Activated T-helper 17 cell treated with anti-CD3 and anti-CD28 coated beads, Interleukin-2, amount 50 U/mL, for 72 hours (primary cell): Measurements from ENCODE around the gene NFIL3. TPM values are rescaled to one million over a fixed set of nuclear protein-coding genes. Genes with fewer than 3 reads are reported as not detected.

Experiments used
- ATAC-seq: fragments of 150-1000 bp; cut with Tn5 transposase; replicated peaks from 2 replicates; pipeline ENCODE4 v1.10.0; 2021; ENCODE audit warnings: mild to moderate bottlenecking, moderate library complexity
- H3K27ac Mint-ChIP-seq: one replicate; pipeline ENCODE4 v1.8.0; 2022; ENCODE audit warnings: mixed read lengths
- H3K27me3 Mint-ChIP-seq: one replicate; pipeline ENCODE4 v1.8.0; 2022; ENCODE audit warnings: mixed read lengths
- H3K36me3 Mint-ChIP-seq: one replicate; pipeline ENCODE4 v1.8.0; 2022; ENCODE audit warnings: low read depth, mild to moderate bottlenecking, mixed read lengths
- H3K4me1 Mint-ChIP-seq: one replicate; pipeline ENCODE4 v1.8.0; 2022; ENCODE audit warnings: mixed read lengths
- H3K4me3 Mint-ChIP-seq: one replicate; pipeline ENCODE4 v1.8.0; 2022; ENCODE audit warnings: mild to moderate bottlenecking, mixed read lengths
- H3K9me3 Mint-ChIP-seq: one replicate; pipeline ENCODE4 v1.8.0; 2022; ENCODE audit warnings: mixed read lengths
- total RNA-seq, 2 donors: library from RNA; stranded (reverse); gene quantifications; one replicate each; pipeline ENCODE4 v1.2.3, GENCODE V29; 2022

The NFIL3 gene
- total RNA-seq, 2 donors from 2014 or later, result 26.6 to 67.7 TPM

DNA sequence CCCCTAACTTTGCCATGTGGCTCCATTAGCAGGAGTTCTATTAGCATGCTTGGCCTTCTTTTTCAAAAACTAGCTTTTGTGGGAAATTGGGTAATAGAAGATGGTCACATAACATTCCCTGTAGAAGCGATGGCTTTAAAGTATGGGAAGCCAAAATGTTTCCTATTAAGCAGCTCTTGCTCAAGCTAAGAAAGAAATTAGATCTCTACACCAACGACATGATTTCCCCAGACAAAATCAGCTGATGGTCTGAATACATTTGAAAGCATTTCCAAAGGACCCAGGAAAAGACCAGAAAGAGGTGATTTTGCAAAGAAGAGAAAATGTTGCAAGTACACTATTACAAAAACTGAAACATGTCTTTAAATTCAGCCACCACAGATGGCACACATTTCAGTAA lies 4.8 kb upstream of the NFIL3 start:
- H3K4me3 Mint-ChIP-seq, result peak overlapping the region; percentile 26
- no peak overlapping the region for H3K27ac Mint-ChIP-seq
- peaks cover 27% of the 10 kb centered on the region for H3K4me1 Mint-ChIP-seq
- ATAC-seq, result no peak
- no peaks in the 10 kb centered on the region for H3K27me3 Mint-ChIP-seq
- no peaks in the 10 kb centered on the region for H3K9me3 Mint-ChIP-seq
- H3K36me3 Mint-ChIP-seq, result peaks cover 11% of the 10 kb centered on the region

DNA sequence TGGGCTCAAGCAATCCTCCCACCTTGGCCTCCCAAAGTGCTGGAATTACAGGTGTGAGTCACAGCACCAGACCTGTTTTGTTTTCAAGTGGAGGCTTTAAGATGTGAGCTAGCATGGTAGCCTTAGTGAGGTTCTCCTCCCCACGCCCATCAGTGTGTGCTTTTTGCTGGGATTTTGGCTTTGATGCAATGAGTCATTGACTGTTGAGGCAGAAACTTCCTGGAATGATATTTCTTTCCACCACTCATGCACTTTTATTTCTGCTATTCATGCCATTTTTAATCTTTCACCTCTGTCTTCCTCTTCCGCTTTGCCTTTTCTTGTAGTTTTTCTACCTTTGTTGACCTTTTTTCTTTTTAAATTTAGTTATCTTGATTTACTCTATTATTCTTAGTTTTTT lies 4.2 kb upstream of the NFIL3 start:
- Mint-ChIP-seq H3K27ac (no peak overlapping the region), H3K27me3 (no peaks in the 10 kb centered on the region), H3K4me1 (peaks cover 27% of the 10 kb centered on the region), H3K36me3 (peaks cover 16% of the 10 kb centered on the region), H3K4me3 (peak overlapping the region; percentile 26), H3K9me3 (no peaks in the 10 kb centered on the region)
- no peak for ATAC-seq

DNA sequence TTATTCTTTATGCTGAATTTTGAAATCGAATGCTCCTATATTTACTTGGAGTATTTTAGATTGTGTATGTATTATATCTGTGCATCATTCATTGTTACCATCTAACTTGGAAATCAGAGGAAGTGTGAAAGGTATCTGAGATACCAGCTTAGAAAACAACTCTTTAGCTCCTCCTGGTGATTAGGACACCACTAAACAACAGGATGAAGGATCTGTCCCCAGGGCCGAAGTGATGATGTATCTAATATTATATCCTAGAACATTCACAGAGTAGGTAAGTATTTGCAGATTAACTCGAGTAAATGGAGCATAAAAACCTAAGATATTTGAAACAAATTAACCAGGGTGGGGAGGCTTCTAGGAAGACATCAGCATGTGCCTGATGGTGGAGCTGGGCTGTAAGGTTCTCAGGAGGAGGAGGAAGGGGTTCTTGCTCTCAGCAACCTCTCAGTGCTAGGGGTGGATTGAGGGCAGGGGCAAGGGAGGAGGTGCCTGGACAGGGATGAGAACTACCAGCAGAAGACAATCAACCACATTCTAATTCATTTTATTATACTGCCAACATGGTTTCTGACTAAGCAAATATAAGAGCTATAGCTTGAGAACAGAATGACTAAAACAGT lies 2.6 kb upstream of the NFIL3 start:
- H3K4me3 Mint-ChIP-seq, result peak overlapping the region; percentile 99

DNA sequence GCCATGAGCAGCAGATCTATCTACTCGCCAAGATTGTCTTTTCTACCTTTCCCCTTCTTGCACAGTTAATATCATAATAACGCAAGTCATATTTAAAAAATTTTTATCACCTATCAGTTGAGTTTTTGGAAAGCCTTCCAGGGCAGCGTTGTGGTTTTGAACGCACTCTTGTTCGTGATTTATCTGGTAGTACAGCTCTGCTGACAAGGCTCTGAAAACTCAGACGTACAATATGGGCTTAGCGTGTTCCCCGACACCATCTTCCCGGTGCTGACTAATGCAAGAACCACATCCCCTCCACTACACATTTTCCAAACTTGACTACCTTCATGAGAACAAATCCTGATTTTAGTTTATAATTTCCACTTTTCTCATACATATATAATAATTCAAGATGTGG lies 1.6 kb upstream of the NFIL3 start:
- Mint-ChIP-seq H3K4me3 (peak overlapping the region; percentile 99), H3K27ac (peak overlapping the region; percentile 97), H3K27me3 (no peaks in the 10 kb centered on the region), H3K4me1 (peaks cover 35% of the 10 kb centered on the region), H3K9me3 (no peaks in the 10 kb centered on the region), H3K36me3 (peaks cover 38% of the 10 kb centered on the region)
- ATAC-seq, result peak; percentile 12

More for the DNA sequence above, 2.6 kb upstream of the NFIL3 start:
- no peak for ATAC-seq
- peaks cover 33% of the 10 kb centered on the region for H3K4me1 Mint-ChIP-seq
- no peaks in the 10 kb centered on the region for H3K27me3 Mint-ChIP-seq
- no peaks in the 10 kb centered on the region for H3K9me3 Mint-ChIP-seq
- peaks cover 31% of the 10 kb centered on the region for H3K36me3 Mint-ChIP-seq
- peak overlapping the region; percentile 97 for H3K27ac Mint-ChIP-seq

DNA sequence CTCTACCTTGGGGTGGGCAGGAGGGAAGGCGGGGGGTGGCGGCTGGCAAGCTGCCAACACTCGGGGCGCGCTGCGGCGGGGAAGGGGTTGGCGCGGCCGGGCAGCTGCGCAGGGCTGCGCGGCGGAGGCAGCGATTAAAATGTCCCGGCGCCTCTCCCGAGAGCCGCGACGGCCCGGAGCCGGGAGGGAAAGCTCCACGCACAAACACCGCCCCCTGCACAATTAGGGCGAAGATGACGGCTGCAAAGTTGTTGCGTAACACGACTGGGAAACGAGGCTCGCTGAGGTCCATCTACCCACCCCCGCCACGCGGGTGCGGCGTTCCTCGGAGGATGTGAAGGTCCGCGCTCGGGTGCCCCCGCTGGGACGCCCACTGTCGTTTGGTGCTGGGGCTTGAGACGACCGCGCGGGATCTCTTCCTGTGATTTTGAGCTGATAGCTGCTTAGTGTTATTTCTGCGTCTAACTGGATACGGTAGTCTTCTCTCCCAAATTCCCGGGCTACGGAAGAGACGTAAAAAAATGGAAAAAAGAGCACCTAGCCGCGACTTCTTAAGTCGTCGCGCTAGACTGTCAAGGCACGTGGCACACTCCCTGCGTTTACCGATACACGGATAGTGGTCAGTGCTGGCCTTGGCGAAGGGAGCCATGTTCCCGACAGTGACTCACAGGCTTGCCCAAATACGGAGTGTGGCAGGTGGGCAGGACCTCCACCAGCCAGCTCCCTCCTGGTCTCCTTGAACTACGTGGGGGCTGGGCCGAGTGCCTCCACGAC lies 958 bp upstream of the NFIL3 start:
- peaks cover 45% of the 10 kb centered on the region for H3K36me3 Mint-ChIP-seq
- H3K27ac Mint-ChIP-seq, result peak overlapping the region; percentile 97
- H3K4me3 Mint-ChIP-seq, result peak overlapping the region; percentile 99
- no peaks in the 10 kb centered on the region for H3K27me3 Mint-ChIP-seq
- peak; percentile 30 for ATAC-seq
- H3K4me1 Mint-ChIP-seq, result peaks cover 42% of the 10 kb centered on the region
- H3K9me3 Mint-ChIP-seq, result no peaks in the 10 kb centered on the region

DNA sequence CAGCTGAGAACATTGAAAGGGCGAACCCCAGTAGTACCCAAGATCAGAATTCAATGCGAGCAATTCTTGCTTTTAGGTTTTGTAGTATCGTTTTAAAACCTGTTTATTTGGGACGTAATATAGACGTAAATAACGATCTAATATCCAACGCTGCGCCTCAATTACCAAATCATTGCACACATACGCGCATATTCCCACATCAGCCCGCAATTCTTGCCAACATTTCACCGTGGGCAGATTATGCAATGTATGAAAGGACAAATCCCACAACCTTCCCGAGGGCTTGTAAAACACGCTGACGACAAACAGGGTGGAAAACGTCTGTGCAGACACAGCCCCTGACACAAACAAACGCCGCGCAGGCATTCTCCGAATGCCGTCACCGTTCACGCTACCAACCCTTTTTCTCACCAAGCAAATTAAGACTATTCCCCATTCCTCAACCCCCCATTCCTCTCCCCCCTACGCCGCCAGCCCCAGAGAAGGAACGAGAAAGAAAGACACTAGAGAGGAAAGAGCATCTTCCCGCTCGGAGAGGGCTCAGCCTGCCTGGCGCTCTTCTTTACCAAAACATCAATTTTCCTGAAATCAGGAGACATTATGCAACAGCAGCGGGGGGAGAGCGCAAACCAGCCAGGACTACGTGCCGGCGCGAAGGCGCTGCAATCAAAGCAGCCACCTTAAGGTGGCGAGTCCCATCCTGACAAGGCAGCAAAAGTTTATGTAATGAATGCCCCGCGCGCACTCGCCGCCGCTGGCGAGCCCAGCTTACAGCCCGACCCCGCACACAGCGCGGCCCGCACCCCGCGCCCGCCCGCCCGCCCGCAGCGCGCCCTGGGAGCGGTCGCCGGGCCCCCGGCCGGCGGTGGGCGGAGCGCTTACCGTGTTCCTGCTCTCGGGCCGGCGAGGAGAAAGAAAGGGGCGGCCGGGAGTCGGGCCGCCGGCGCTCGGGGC lies 597 bp downstream of the NFIL3 start:
- H3K4me3 Mint-ChIP-seq, result peak overlapping the region; percentile 100
- peak; percentile 20 for ATAC-seq
- H3K36me3 Mint-ChIP-seq, result peaks cover 60% of the 10 kb centered on the region
- no peaks in the 10 kb centered on the region for H3K9me3 Mint-ChIP-seq
- peaks cover 44% of the 10 kb centered on the region for H3K4me1 Mint-ChIP-seq
- H3K27me3 Mint-ChIP-seq, result no peaks in the 10 kb centered on the region
- H3K27ac Mint-ChIP-seq, result peak overlapping the region; percentile 99

DNA sequence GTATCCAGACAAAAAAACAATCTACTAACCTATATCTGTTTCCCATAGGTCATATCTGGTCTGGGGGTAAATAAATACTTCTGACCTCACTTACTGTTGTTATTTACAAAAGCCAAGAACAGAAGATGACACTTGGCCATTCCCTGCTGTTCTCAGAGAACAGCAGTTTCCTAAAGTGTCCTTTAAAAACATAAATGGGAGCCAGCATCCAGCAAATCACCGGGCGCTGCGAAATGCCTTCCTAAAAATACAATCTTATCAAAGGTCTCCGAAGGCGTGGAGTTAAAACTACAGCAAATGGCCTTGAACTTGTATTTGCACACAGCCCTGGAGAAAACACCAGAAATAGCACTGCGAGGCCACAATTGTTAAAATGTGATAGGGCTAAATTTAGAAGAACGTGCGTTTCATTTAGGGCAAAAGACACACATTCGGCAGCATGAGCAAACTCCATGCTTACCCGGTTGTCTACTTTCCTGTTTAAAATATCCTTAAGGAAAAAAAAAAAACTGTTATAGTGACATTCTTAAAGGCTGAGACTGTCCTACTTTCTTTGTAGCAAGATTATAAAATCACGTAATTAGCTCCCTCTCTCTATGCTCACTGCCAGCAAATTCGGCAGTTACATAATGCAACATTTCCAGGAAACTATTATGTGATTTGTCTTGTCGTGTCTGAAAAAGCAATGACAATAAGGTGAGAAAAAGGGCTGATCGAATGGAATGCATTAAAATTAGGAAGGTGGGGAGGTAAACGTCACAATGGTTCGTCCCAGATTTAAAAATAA lies 1.5 kb downstream of the NFIL3 start:
- no peak for ATAC-seq

DNA sequence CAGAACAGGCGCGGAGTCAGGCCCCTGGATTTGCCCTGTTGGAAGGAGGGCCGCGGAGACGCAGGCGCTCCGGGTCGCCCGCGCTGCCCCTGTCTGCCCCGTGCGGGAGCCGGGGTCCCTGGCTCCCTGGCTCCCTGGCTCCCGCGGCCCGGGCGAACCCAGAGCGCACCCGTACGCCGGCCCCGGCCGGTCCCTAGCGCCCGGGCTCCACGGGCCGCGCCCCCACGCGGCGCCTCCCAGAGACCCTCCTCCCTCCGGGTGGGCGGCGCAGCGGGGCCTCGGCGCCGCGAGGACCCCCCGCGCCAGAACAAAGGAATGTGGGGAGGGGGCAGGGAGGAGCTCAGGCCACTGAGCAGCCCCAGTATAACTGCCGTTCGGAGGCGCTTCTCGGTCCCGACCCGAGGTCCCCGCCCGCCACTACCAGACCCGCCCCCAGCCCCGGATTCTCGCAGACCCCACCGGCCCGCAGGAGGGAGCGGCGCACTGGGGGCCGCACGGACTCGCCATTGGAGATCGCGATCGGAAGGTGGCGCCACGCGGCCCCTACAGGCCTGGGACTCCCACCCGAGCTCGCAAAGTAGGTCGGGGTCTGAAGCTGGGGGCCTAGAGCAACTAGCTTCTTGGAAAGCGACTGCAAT lies 2.4 kb downstream of the NFIL3 start:
- Mint-ChIP-seq H3K9me3 (no peaks in the 10 kb centered on the region), H3K27ac (peak overlapping the region; percentile 99), H3K4me3 (peak overlapping the region; percentile 100), H3K27me3 (no peaks in the 10 kb centered on the region), H3K36me3 (peaks cover 70% of the 10 kb centered on the region), H3K4me1 (peaks cover 44% of the 10 kb centered on the region)
- no peak for ATAC-seq

More for the DNA sequence above, 1.5 kb downstream of the NFIL3 start:
- H3K9me3 Mint-ChIP-seq, result no peaks in the 10 kb centered on the region
- H3K4me1 Mint-ChIP-seq, result peaks cover 42% of the 10 kb centered on the region
- no peaks in the 10 kb centered on the region for H3K27me3 Mint-ChIP-seq
- peaks cover 63% of the 10 kb centered on the region for H3K36me3 Mint-ChIP-seq
- peak overlapping the region; percentile 99 for H3K27ac Mint-ChIP-seq
- peak overlapping the region; percentile 100 for H3K4me3 Mint-ChIP-seq

DNA sequence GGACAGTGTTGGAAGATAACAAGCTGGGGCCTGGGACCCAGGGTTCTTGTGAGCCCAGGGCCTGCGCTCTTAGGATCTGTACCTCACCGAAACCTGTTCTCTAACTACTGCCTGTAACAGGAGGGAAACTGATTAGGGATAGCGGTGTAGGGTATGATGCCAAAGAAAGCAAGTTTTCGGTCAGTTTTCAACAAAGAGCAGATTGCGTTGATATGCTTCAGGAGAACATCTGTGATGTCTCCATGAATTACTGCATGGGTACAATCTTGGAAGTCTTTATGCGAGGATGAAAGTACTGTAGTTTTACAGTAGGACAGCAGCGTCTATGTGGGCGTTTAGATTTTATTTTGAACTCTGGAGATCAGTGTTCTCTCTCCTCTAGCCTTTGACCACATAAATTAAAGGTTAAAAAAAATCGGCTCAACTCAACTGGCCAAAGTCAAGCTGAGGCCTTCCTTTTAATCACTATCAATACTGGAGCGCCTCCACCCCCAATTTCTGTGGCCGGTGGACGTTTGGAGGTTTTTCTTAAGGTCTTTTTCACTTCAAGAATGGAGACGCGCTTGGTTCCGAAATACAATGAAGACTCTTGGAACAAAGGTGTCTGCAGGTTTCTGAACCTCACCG lies 3.0 kb downstream of the NFIL3 start:
- Mint-ChIP-seq H3K4me3 (peak overlapping the region; percentile 100), H3K36me3 (peaks cover 73% of the 10 kb centered on the region)
- ATAC-seq, result no peak

DNA sequence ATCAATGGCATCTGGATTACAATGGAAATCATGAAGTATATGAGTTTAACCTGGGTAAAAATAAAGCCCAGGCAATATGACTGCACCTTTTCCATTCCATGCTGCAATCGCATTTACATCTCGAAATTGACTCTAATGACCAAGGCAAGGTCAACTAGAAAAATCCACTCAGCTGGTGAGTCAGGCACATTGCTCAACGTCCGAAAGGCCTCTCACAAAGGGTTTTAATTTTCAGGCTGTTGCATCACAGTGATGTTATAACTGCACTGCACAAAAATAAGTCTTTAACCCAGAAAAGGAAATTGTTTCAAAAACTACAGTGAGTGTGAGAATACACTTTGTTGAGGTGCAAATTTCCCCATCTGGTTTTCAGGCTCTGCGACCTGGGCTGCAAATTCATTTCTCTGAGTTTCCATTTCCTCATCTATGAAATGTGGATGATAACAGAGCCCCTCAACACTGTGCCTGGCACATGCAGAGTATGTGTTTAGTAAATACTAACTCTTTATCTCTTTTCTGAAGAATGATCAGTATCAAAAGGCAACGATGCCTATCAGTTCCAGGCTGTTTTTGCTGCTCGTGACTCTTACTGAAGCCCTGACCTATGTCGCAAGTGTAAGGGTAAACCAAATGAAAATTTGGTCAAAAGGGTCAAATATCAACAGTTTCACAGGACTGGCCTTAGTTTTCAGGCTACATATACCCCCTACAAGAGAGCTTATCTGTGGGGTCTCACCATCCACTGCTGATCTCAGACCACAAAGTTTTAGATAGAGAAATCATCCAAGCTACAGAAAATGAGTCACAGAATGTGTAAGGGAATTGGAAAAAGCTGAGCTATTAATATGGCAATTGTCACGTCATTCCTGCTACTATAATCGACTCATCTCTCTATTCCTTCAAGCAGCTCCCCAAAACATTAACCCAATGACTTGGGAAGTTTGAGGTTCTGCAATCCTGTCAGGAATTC lies 4.1 kb downstream of the NFIL3 start:
- Mint-ChIP-seq H3K27ac (peak overlapping the region; percentile 71), H3K27me3 (no peaks in the 10 kb centered on the region), H3K4me3 (peak overlapping the region; percentile 100), H3K9me3 (no peaks in the 10 kb centered on the region), H3K36me3 (peaks cover 71% of the 10 kb centered on the region), H3K4me1 (peaks cover 38% of the 10 kb centered on the region)
- ATAC-seq, result peak; percentile 44

More for the DNA sequence above, 3.0 kb downstream of the NFIL3 start:
- Mint-ChIP-seq H3K27ac (peak overlapping the region; percentile 71), H3K27me3 (no peaks in the 10 kb centered on the region), H3K4me1 (peaks cover 41% of the 10 kb centered on the region), H3K9me3 (no peaks in the 10 kb centered on the region)

DNA sequence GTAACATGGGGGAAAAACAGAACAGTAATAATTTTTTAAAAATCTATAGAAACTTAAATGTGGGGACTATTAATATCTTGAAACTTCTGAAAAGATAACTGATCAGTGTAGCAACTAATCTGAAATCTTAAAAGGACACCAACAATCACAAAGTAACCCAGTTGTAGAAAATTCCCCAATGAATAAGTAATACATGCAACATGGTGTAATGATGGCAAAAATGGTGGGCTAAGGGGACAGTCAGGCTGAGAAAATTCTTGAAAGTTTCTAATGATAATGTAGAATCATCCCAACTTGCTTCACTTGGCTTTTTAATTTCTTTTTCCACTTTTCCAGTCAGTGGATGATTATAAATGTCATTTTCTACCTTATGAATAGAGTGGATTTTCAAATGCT lies 5.4 kb downstream of the NFIL3 start:
- no peaks in the 10 kb centered on the region for H3K27me3 Mint-ChIP-seq
- peaks cover 81% of the 10 kb centered on the region for H3K36me3 Mint-ChIP-seq
- peak overlapping the region; percentile 100 for H3K4me3 Mint-ChIP-seq
- H3K27ac Mint-ChIP-seq, result peak overlapping the region; percentile 71
- H3K9me3 Mint-ChIP-seq, result no peaks in the 10 kb centered on the region
- peaks cover 39% of the 10 kb centered on the region for H3K4me1 Mint-ChIP-seq
- ATAC-seq, result no peak

DNA sequence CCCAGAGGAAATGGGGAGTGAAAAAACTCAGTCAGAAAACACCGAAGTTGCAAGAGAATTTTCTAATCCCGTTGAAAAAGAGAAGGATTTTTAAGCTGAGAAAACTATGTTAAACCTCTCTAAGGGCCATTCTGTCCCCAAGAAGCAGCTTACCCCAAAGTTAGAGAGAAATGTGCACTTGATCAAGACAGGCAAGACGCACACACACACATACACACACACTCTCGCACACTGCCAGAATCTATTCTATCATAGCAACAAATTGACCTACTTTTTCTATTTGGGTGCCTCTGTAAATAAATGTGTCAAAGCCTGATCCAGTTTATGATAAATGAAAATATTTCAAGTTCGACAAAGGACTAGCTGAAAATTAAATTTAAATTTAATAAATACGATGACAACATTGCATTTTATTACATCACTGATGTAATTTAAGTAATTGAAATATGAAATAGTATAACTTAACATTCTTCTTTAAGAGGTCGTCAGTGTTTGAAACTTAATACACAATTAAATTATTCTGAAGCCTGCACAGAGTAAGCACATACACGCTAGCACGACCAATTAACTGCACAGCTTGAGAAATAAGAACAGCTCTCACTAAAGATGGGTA lies 5.9 kb downstream of the NFIL3 start:
- Mint-ChIP-seq H3K27me3 (no peaks in the 10 kb centered on the region), H3K4me3 (peak overlapping the region; percentile 100), H3K27ac (peak overlapping the region; percentile 94), H3K9me3 (no peaks in the 10 kb centered on the region), H3K4me1 (peaks cover 39% of the 10 kb centered on the region), H3K36me3 (peaks cover 80% of the 10 kb centered on the region)
- no peak for ATAC-seq
